KG1 (cell line): ENCODE results near the gene NHS.

ENCODE experiments used
- DNase-seq: peaks from one replicate; lab custom pipeline; 2025; lab: John Stamatoyannopoulos, UW

The NHS gene

GRCh38 chrX:17448188-17448587 is 73.2 kb downstream of the NHS start:
- DNase-seq, result no peak

GRCh38 chrX:17449866-17450265 is 74.9 kb downstream of the NHS start:
- no peak for DNase-seq

DNA sequence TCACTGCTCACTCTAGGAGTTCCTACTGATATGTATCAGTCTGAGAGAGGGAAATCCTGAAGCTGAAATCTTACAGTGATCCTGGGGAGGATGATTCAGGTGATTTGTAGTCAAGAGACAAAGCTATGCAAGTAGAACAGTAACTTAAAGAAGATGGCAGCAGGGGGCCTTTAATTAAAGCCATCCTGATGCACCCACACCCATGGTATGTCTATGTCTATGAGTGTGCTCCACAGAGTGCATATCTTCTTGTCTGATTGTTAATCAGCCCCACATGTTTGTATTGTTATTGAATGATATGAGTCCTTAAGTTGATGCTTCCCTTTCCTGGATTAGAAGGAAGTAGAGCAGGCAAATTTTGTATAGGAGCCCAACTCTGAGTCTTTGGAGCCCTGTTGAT is 78.8 kb downstream of the NHS start:
- DNase-seq, result no peak

- no peak for DNase-seq
Measured at GRCh38 chrX:17456526-17456925, 81.5 kb downstream of the NHS start.

GRCh38 chrX:17459008-17459611 is 84.1 kb downstream of the NHS start:
- no peak for DNase-seq

- DNase-seq, result no peak
Measured at GRCh38 chrX:17459661-17460060, 84.7 kb downstream of the NHS start.

DNA sequence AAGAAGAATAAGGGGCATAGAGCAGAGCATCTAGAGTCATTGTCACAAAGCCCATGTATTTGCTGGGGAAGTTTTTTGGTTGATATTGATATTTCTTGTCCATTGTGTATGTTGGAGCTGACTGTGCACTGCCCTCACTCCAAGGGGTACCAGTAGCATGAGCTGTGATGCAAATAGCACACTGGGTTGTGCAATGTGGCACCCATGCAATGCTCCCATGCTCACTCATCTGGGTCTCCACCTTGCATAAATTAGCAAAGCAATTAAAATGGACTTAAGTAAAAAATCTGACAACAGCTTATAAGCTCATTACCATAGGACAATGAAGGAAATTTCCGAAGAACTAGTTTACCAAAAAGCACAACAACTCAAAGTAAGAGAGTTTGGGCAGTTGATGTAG is 87.9 kb downstream of the NHS start:
- no peak for DNase-seq

DNA sequence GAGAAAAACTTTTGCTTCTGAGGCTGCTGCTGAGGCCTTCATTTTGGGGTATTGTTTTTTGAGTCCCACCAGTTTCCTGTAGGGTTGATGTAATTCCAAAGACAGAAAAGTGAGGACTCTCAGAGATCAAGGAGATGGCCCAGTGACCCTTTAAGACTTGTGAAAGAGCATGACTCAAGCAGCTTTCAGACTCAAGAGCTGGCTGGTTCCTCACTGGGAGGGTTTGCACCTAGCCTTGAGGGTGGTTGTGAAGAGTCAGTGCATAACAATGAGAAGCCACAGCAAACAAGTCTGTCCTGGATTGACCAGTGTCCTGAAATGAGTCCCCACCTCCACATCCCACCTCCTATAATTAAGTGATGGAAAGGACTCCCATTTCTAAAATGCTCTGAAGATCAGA is 89.2 kb downstream of the NHS start:
- no peak for DNase-seq

- DNase-seq, result no peak
Measured at GRCh38 chrX:17465201-17465600, 90.2 kb downstream of the NHS start.

DNA sequence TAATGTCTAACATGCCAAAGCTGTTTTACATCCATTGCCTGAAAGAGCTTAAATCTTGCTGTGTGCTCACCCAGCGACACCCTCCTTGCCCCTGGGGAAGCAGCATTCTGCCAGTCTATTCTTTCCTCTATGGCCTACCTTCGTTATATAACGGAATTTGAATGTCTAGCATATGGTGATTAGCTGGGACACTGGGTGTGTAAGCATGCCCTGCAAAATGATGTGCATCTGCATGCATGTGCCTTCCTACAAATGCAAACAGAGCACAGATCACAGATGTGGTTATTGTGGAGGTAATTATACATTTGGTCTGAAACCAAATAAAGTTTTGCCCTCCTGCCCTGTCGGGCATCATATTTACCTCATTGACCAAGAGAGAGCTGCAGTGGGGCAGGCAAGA is 90.8 kb downstream of the NHS start:
- no peak for DNase-seq

DNA sequence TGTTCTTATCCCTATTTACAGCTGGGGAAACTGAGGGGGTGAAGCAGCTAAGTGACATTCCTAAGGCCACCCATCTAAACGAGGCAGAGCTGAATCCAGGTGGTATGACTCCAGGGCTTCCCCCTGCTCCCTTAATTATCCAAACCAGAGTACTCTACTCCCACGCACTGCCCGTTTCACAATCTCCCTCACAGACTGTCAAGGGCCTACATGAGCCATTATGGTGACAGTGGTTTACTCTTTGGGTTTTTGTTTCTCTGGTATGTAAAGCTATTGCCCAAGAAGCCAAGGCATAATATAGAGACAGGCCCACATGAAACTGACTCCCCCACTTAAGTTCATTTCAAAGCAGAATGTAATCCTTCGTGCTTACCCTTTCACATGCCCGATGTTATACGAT is 95.1 kb downstream of the NHS start:
- DNase-seq, result no peak

DNA sequence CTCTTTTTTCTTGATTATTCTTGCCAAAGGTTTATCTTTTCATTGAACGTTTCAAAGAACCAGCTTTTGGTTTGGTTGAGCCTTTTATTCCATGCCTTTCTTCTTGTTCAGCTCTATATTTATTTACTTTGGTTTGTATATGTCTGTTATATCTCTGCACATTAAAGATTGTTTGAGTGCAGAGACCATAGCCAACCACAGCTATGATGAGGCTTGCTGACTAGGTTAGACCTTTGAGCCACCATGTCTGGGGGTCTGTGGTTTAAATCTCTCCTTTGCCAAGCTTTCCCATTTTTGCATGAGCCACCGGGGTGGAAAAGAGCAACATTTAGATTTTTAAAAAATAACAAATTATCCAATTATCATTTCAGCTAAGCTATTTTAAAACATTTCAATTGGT is 96.1 kb downstream of the NHS start:
- DNase-seq, result no peak

- no peak for DNase-seq
Measured at GRCh38 chrX:17471861-17472260, 96.9 kb downstream of the NHS start.

DNA sequence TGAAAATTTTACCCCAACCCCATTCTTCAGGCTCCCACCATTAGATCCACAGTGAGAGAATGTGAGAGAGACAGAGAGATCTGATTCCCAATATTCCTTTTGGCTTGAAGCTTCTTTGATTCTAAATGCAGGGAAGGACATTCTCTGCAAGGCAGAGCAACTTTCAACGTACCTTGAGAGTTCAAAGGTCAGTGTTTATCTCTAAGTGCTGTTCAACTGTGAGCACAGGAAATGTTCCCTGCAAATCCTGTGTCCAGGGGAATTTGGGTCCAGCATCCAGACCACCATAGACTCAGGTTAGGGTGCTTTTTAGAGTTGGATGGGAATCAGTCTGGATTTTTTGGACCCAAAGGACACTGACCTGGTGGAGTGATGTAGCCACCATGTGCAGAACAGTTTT is 97.4 kb downstream of the NHS start:
- no peak for DNase-seq

- no peak for DNase-seq
Measured at GRCh38 chrX:17473021-17473420, 98.0 kb downstream of the NHS start.

GRCh38 chrX:17474892-17475291 is 99.9 kb downstream of the NHS start:
- no peak for DNase-seq

DNA sequence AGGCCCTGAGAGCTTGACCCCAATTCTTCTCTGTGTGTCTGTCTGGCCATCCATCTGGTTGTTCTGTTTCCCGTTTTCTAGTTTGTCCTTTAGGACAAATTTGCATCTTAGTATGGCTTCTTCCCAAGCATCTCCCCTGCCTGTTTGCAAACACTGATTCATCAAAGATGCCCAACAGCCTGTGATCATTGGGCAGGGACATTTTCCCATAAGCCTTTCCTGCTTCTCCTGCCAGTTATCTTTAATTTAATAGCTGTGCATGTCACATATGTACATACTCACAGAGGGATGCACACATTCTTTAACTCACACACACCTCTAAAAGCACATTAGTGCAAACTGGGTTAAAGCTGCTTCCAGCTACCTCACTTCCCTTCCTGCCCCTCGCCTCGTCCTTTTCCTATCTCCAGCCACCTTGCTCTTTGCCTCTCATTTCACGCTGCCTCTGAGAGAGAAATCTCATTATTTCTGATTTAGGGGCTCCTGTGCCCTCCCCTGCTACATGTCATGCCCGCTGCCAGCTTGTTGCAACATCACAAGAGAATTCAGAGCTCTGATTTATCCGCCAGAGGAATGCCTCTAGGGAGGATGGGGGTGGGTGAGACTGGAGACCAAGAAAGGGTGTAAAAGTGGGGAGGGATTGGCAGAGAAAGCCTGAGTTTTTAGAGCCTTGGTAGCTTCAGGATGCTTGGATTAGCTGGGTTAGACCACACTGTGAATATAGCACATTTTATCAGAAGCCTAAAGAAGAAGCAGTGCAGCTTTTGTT is 100.6 kb downstream of the NHS start:
- DNase-seq, result no peak

GRCh38 chrX:17476411-17476810 is 101.4 kb downstream of the NHS start:
- no peak for DNase-seq

GRCh38 chrX:17481086-17481485 is 106.1 kb downstream of the NHS start:
- DNase-seq, result no peak

DNA sequence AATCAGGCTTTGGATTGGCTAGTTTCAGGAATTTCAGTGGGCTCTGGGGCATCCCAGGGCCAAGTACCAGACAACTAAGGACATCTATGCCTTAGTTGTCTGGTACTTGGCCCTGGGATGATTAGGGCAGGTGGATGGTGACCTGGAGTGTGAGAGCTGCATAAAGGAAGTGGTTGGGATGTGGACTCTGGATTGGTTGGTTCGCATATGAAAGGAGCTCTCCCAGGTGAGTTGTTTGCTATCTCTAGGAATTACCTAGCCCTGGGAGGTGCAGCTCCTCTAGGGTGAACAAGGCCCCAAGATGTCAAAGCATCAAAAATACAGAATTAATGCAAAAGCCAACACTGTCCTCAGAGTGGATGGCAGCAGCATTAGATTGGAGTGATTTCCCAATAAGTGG is 109.6 kb downstream of the NHS start:
- DNase-seq, result no peak

DNA sequence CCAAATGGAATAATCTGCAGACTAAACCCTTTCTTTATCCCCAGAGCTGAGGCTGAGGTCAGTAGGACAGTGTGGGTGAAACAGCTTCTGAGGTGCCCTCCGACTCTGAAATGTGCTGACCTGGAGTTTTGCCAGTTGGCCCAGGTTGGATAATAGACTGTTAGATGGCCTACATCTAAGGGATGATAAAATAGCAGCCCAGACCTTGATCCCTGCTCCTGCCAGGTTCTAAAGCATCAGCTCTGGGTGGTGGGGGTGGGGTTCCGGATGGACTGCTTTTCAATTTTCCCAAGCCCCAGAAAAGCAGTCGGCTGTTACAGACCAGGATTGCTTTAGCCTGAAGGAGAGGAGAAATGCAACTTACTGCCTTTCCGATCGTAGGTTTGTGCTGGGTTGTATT is 110.4 kb downstream of the NHS start:
- no peak for DNase-seq

DNA sequence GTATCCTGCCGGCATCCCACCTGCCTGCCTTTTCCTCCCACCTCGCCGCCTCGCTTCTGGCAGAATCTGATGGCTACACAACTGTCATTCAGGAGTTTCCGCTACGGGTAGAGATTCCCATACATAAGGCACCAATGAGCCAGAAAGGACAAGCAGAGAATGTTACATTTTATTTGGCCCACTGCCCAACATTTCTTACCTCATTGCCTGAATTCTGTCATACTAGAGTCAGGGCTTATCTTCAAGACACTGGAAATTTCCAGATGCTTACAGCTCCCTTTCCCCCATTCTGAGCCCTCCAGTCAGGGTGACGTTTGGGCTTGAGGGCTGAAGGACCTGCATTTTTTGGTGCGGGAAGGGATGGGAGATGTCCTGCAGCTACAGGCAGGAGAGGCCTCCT is 113.0 kb downstream of the NHS start:
- DNase-seq, result no peak

DNA sequence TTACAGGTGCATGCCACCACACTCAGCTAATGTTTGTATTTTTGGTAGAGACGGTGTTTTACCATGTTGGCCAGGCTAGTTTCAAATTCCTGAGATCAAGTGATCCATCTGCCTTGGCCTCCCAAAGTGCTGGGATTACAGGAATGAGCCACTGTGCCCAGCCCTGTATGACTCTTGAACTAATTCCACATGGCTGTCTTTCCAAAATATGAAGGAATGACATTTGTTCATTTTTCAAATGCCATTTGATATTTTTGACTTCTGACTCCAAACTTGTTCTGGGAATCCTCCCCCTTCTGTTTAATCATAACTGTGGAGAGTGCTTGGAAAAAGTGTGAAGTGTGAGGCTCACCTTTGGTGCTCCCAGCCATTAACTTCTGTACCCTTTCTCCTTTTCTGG is 119.2 kb downstream of the NHS start:
- no peak for DNase-seq

- DNase-seq, result no peak
Measured at GRCh38 chrX:17495052-17495451, 120.1 kb downstream of the NHS start.
